ENCODE data around the gene CELF1.
"Not testable (repeated sequence)": the region's sequence is repeated elsewhere in the genome, so short reads cannot be mapped to it uniquely, and the experiment has no call there.

The CELF1 gene

GRCh38 chr11:47529951-47530350 is 23.0 kb downstream of the CELF1 start:
- no peak for DNase-seq (ENCODE audit: low spot score)
- no peak overlapping the region for H3K27ac ChIP-seq

GRCh38 chr11:47527186-47527585 is 25.7 kb downstream of the CELF1 start:
- no peak for DNase-seq (ENCODE audit: low spot score)
- Histone ChIP-seq H3K4me3 (no peak overlapping the region), H3K27ac (no peak overlapping the region)
- no peak for TF ChIP-seq CTCF (IDR thresholded peaks at IDR 0.05)

More at GRCh38 chr11:47529951-47530350, 23.0 kb downstream of the CELF1 start:
- TF ChIP-seq CTCF (IDR thresholded peaks at IDR 0.05): no peak
- H3K4me3 ChIP-seq: no peak overlapping the region

GRCh38 chr11:47526032-47526431 is 26.9 kb downstream of the CELF1 start:
- H3K4me3 ChIP-seq; DNase-seq (ENCODE audit: low spot score): not testable (repeated sequence)

GRCh38 chr11:47524291-47524874 is 28.5 kb downstream of the CELF1 start:
- no peak for DNase-seq (ENCODE audit: low spot score)
- Histone ChIP-seq H3K4me3 (peak overlapping the region; percentile 58), H3K27ac (peak overlapping the region; percentile 77 to 85)
- TF ChIP-seq CTCF (IDR thresholded peaks at IDR 0.05): no peak

More at GRCh38 chr11:47526032-47526431, 26.9 kb downstream of the CELF1 start:
- peak overlapping the region; percentile 15 to 77 for H3K27ac ChIP-seq

GRCh38 chr11:47523490-47524225 is 29.3 kb downstream of the CELF1 start:
- no peak for DNase-seq (ENCODE audit: low spot score)
- Histone ChIP-seq H3K27ac (peak overlapping the region; percentile 77 to 85), H3K4me3 (peak overlapping the region; percentile 58)
- no peak for TF ChIP-seq CTCF (IDR thresholded peaks at IDR 0.05)

- H3K27ac ChIP-seq: peak overlapping the region; percentile 27 to 44
- no peak overlapping the region for H3K4me3 ChIP-seq
- TF ChIP-seq CTCF (IDR thresholded peaks at IDR 0.05): no peak
- no peak for DNase-seq (ENCODE audit: low spot score)
Measured at GRCh38 chr11:47518212-47518964, 34.5 kb downstream of the CELF1 start.

GRCh38 chr11:47516984-47517853 is 35.7 kb downstream of the CELF1 start:
- H3K27ac ChIP-seq: no peak overlapping the region
- H3K4me3 ChIP-seq: no peak overlapping the region
- DNase-seq (ENCODE audit: low spot score): no peak
- TF ChIP-seq CTCF (IDR thresholded peaks at IDR 0.05): no peak
